C4-2B (cell line): Measurements from ENCODE around the gene LAP3.

Experiments used
- ZFX ChIP-seq: fragments of 450-650 bp; IDR thresholded peaks from 2 replicates; pipeline ENCODE4 v1.6.1; 2017
- TF ChIP-seq, protein P1 (sequence below): fragments of 450-650 bp; conservative IDR thresholded peaks from 2 replicates; pipeline ENCODE4 v1.5.1; 2017; ENCODE audit warnings: mild to moderate bottlenecking

DNA sequence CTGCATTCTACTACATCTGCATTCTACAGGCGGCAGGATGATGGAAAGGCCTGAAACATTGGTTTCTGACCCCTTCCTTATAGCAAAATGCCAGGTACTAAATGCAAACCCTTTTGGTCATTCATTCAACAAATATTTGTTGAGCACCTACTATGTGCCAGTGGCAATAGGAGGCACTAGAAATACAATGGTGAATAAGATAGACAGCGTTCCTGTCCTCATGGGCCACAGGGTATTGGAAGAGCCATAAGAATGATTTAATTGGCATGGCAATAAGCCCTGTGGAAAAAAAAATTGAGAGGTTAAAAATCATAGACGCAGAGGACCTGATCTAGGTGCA, 17.3 kb upstream of the LAP3 start:
- TF ChIP-seq, protein P1, sequence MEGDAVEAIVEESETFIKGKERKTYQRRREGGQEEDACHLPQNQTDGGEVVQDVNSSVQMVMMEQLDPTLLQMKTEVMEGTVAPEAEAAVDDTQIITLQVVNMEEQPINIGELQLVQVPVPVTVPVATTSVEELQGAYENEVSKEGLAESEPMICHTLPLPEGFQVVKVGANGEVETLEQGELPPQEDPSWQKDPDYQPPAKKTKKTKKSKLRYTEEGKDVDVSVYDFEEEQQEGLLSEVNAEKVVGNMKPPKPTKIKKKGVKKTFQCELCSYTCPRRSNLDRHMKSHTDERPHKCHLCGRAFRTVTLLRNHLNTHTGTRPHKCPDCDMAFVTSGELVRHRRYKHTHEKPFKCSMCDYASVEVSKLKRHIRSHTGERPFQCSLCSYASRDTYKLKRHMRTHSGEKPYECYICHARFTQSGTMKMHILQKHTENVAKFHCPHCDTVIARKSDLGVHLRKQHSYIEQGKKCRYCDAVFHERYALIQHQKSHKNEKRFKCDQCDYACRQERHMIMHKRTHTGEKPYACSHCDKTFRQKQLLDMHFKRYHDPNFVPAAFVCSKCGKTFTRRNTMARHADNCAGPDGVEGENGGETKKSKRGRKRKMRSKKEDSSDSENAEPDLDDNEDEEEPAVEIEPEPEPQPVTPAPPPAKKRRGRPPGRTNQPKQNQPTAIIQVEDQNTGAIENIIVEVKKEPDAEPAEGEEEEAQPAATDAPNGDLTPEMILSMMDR: no peak
- no peak for TF ChIP-seq ZFX
